Subcutaneous preadipocyte (primary cell): ENCODE data around the gene RESF1. TPM values are rescaled to one million over a fixed set of nuclear protein-coding genes. Genes with fewer than 3 reads are reported as not detected.

Experiments used
- total RNA-seq: library from RNA; depleted of rRNA; stranded (reverse); fragments of >200 nt; gene quantifications from 2 replicates; pipeline ENCODE4 v1.2.3, GENCODE V29; 2012

Gene RESF1, protein sequence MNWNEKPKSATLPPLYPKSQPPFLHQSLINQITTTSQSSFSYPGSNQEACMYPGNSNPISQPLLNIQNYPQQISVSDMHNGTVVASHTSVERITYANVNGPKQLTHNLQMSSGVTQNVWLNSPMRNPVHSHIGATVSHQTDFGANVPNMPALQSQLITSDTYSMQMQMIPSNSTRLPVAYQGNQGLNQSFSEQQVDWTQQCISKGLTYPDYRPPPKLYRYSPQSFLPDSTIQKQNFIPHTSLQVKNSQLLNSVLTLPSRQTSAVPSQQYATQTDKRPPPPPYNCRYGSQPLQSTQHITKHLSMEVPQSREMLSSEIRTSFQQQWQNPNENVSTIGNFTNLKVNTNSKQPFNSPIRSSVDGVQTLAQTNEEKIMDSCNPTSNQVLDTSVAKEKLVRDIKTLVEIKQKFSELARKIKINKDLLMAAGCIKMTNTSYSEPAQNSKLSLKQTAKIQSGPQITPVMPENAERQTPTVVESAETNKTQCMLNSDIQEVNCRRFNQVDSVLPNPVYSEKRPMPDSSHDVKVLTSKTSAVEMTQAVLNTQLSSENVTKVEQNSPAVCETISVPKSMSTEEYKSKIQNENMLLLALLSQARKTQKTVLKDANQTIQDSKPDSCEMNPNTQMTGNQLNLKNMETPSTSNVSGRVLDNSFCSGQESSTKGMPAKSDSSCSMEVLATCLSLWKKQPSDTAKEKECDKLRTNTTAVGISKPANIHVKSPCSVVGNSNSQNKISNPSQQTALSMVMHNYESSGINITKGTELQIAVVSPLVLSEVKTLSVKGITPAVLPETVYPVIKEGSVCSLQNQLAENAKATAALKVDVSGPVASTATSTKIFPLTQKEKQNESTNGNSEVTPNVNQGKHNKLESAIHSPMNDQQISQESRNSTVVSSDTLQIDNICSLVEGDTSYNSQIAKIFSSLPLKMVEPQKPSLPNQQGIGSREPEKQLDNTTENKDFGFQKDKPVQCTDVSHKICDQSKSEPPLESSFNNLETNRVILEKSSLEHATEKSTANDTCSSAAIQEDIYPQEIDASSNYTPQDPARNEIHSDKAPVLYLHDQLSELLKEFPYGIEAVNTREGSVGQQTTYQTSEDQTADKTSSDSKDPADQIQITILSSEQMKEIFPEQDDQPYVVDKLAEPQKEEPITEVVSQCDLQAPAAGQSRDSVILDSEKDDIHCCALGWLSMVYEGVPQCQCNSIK (N-terminal part only)
- 18.0 and 24.3 TPM in 2 replicates for total RNA-seq

DNA sequence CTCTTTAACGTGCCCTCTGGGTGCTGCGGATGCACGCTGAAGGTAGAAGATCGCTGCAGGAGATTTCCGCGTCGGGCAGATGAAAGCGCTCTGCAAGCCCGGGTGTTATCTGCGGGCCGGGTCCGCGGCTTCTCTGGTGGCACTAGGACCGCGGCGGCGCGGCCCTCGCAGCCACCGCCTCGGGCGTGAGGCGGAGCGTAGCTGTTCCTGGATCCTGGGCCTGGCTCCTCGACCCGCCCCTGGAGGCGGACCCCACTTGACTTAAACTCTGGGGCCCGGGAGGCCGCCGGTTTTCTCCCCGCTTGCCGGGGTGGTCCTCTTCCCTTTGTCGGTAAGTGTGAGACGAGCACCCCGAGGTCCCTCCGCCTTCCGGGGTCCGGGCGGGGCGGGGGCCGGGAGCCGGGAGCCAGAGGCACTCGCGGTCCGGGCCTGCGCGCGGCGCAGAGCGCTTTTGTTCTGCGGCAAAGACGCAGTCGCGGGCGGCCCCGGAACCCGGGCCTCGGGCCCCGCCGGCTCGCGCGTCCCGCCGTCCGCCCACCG is at the start of gene RESF1:
RESF1 (plus strand) TSS at position 255 of the 540 bp plus-strand sequence. CDS start 21,541 bp downstream, outside the sequence.

Other genes starting within 250 kb of the RESF1 start
- 2.6 and 4.7 TPM in 2 replicates for gene AMN1, start 230.4 kb upstream of the RESF1 start, total RNA-seq
- gene BICD1, start 147.4 kb downstream of the RESF1 start, total RNA-seq: 14.7 and 21.7 TPM in 2 replicates